Adrenal gland (tissue), 12 donors: ENCODE results near the gene KCNAB2. TPM values are rescaled to one million over a fixed set of nuclear protein-coding genes. Genes with fewer than 3 reads are reported as not detected.

Source experiments
- DNase-seq, 7 donors: peaks; one replicate each; pipeline ENCODE4 v3.0.0-alpha.2; 2019 to 2020
- H3K27ac ChIP-seq, 5 donors: fragments of 200-600 bp; sonication (generic) in 4 of 5; 1 replicate in 3 of 5; 2 replicates in 2 of 5; pipeline versions ENCODE4 v1.5.1 to v1.8.0; 2016 to 2020; ENCODE audit warnings: mild to moderate bottlenecking in 1 of 5
- H3K27me3 ChIP-seq: fragments of 200-600 bp; 2 replicates; pipeline ENCODE4 v1.8.0; 2021
- H3K36me3 ChIP-seq, 2 donors: fragments of 200-600 bp; replicated peaks in 1 of 2; 1 replicate in 1 of 2; 2 replicates in 1 of 2; pipeline versions ENCODE4 v1.5.1 to v1.8.0; 2018 to 2022
- H3K4me1 ChIP-seq, 2 donors: fragments of 200-600 bp; replicated peaks in 1 of 2; 1 replicate in 1 of 2; 2 replicates in 1 of 2; pipeline versions ENCODE4 v1.5.1 to v1.8.0; 2018 to 2021
- H3K4me3 ChIP-seq, 4 donors: fragments of 200-600 bp; sonication (generic) in 3 of 4; one replicate each; pipeline ENCODE4 v1.5.1; 2016 to 2018
- H3K9me3 ChIP-seq, 3 donors: fragments of 200-600 bp; sonication (generic) in 1 of 3; replicated peaks in 1 of 3; 1 replicate in 2 of 3; 2 replicates in 1 of 3; pipeline versions ENCODE4 v1.5.1 to v1.8.0; 2016 to 2021
- CTCF ChIP-seq, 6 experiments: fragments of 450-650 bp in 4 of 6; fragments of 200-600 bp in 2 of 6; sonication (generic) in 1 of 6; IDR thresholded peaks; 1 replicate in 5 of 6; 2 replicates in 1 of 6; pipeline versions ENCODE4 v1.5.1 to v1.8.0; 2016 to 2021; ENCODE audit warnings: antibody characterized with exemption in 6 of 6, mild to moderate bottlenecking in 2 of 6, moderate library complexity in 1 of 6
- POLR2A ChIP-seq, 2 donors: fragments of 450-650 bp; IDR thresholded peaks; one replicate each; pipeline ENCODE4 v1.6.1; 2017; ENCODE audit warnings: antibody characterized with exemption in 2 of 2, mild to moderate bottlenecking in 2 of 2, moderate library complexity in 1 of 2
- WGBS, 4 donors: extraction: QIAGEN DNeasy Blood & Tissue Kit in 2 of 4; methylation state at CpG; one replicate each; pipeline versions ENCODE4 v1.1.5 to v1.1.7; 2013 to 2017; 5-methylcytosine and 5-hydroxymethylcytosine counted together
- intact Hi-C, 2 donors: fragments of 100-400 bp; cut with DNase I; formaldehyde crosslinking; loops; one replicate each; pipeline versions ENCODE4 v1.14.1 to v1.15.0; 2022 to 2023
- polyA plus RNA-seq, 3 donors: library from polyadenylated mRNA; stranded (reverse); fragments of 200-250 nt in 2 of 3; fragments of 350-450 nt in 1 of 3; fragmentation: Illumina TruSeq in 1 of 3; extraction: RNeasy Lipid Tissue Mini Kit (QIAGEN cat#74804) in 1 of 3; gene quantifications; one replicate each; pipeline ENCODE4 v1.2.3, GENCODE V29; 2013 to 2014
- total RNA-seq, 9 donors: library from RNA; depleted of rRNA in 4 of 9; stranded (reverse); fragments of >200 nt in 4 of 9; fragments of 120-200 nt in 1 of 9; fragmentation: NEBNext Ultra II Directional in 1 of 9; extraction: Animal tissue kit (Norgen Biotek cat#: 25700) in 1 of 9; gene quantifications; one replicate each; pipeline versions ENCODE4 v1.1.0 to v1.2.4, GENCODE V29; 2013 to 2023
- donor health status: healthy with polysubstance abuse.
- donor health status: Bipolar disorder and iron deficiency.
- donor health status: DM: yes; HTN: yes; CAD: no.
- donor health status: DM: no; HTN: no; CAD: no.
- donor health status: DM: no; HTN: no; CAD: no.
- donor health status: DM: yes; HTN: yes; CAD: no.

Gene KCNAB2
- total and polyA plus RNA-seq, 12 donors, result 2.2 to 48.0 (median 16.8) TPM

- intact Hi-C loops, result no loop called here
- H3K4me3 ChIP-seq, result no peak overlapping the region
- no peaks in the 10 kb centered on the region for H3K27me3 ChIP-seq
- no peak overlapping the region for H3K27ac ChIP-seq
- peak in 1 of 7 donors; percentile 8 for DNase-seq
- no peaks in the 10 kb centered on the region for H3K9me3 ChIP-seq
- TF ChIP-seq CTCF (IDR thresholded peaks at IDR 0.05) (no peak), POLR2A (IDR thresholded peaks at IDR 0.05) (no peak)
- H3K4me1 ChIP-seq, result peaks cover 7 to 17% of the 10 kb centered on the region in 2 donors
- no peaks in the 10 kb centered on the region for H3K36me3 ChIP-seq
- WGBS, 4 donors, result 86 to 95% (median 91%) methylated on average over 11 to 17 of the region's 17 CpGs
Measured at GRCh38 chr1:6000444-6001288, 45.0 kb upstream of the KCNAB2 start.

GRCh38 chr1:6001992-6002576 lies 43.6 kb upstream of the KCNAB2 start:
- intact Hi-C loops, result no loop called here
- H3K4me1 ChIP-seq, result peaks cover 7 to 17% of the 10 kb centered on the region in 2 donors
- no peaks in the 10 kb centered on the region for H3K36me3 ChIP-seq
- peak; percentile 47 to 84 (median 64) for DNase-seq
- 37 to 61% (median 47%) methylated on average over 2 to 13 of the region's 13 CpGs for WGBS, 4 donors
- H3K9me3 ChIP-seq, result no peaks in the 10 kb centered on the region
- no peaks in the 10 kb centered on the region for H3K27me3 ChIP-seq
- peak overlapping the region in 2 of 5 donors; percentile 22 to 50 for H3K27ac ChIP-seq
- no peak overlapping the region for H3K4me3 ChIP-seq
- TF ChIP-seq POLR2A (IDR thresholded peaks at IDR 0.05) (no peak), CTCF (IDR thresholded peaks at IDR 0.05) (no peak)

GRCh38 chr1:6002714-6003501 lies 42.8 kb upstream of the KCNAB2 start:
- Histone ChIP-seq H3K4me1 (peaks cover 7 to 17% of the 10 kb centered on the region in 2 donors), H3K27me3 (no peaks in the 10 kb centered on the region), H3K4me3 (no peak overlapping the region), H3K9me3 (no peaks in the 10 kb centered on the region), H3K27ac (peak overlapping the region in 1 of 5 donors; percentile 50), H3K36me3 (no peaks in the 10 kb centered on the region)
- WGBS, 4 donors, result 52 to 66% (median 54%) methylated on average over 7 to 33 of the region's 33 CpGs
- intact Hi-C loops, result no loop called here
- no peak for TF ChIP-seq CTCF (IDR thresholded peaks at IDR 0.05)
- TF ChIP-seq POLR2A (IDR thresholded peaks at IDR 0.05), result no peak
- DNase-seq, result peak in 5 of 7 donors; percentile 41 to 70 (median 53)
